Common myeloid progenitor, CD34-positive (primary cell): ENCODE results near the gene INHBC.
A peak's percentile ranks its signal among the peaks of the same experiment; 100 is the strongest.

Source experiments
- CTCF ChIA-PET: fragments of 350-600 bp; sonication (Branson Sonifier 250); formaldehyde crosslinking; loops from one replicate; lab custom pipeline; 2021; ENCODE audit warnings: antibody characterized with exemption; lab: Charles Lee
- POLR2A ChIA-PET: fragments of 350-600 bp; sonication (Branson Sonifier 250); formaldehyde crosslinking; loops from one replicate; lab custom pipeline; 2021; ENCODE audit warnings: antibody characterized with exemption; lab: Charles Lee
- DNase-seq, 3 donors: peaks; one replicate each; pipeline versions ENCODE4 v3.0.0 to v3.0.0-alpha.2; 2013
- H3K27ac ChIP-seq, 2 experiments: 1 replicate in 1 of 2; 2 replicates in 1 of 2; pipeline ENCODE4 v1.7.0; 2013; ENCODE audit warnings: inconsistent platforms in 2 of 2, low read length in 2 of 2, mild to moderate bottlenecking in 2 of 2, low read depth in 1 of 2, moderate library complexity in 1 of 2; ENCODE audit not compliant: severe bottlenecking in 2 of 2, insufficient read depth in 1 of 2, poor library complexity in 1 of 2
- H3K27me3 ChIP-seq, 5 experiments: replicated peaks in 2 of 5; 1 replicate in 3 of 5; 2 replicates in 2 of 5; pipeline versions ENCODE4 v1.6.1 to v1.7.0; 2013; ENCODE audit warnings: low read length in 4 of 5, mild to moderate bottlenecking in 2 of 5, moderate library complexity in 2 of 5, inconsistent platforms in 1 of 5; ENCODE audit not compliant: insufficient read depth in 5 of 5, control insufficient read depth in 4 of 5
- H3K36me3 ChIP-seq, 4 experiments: 1 replicate in 2 of 4; 2 replicates in 2 of 4; pipeline versions ENCODE4 v1.6.1 to v1.7.0; 2013; ENCODE audit warnings: low read length in 3 of 4, control low read depth in 1 of 4, mild to moderate bottlenecking in 1 of 4; ENCODE audit not compliant: control insufficient read depth in 4 of 4, insufficient read depth in 4 of 4
- H3K4me1 ChIP-seq, 4 experiments: 1 replicate in 3 of 4; 2 replicates in 1 of 4; pipeline versions ENCODE4 v1.6.1 to v1.7.1; 2013; ENCODE audit warnings: low read length in 3 of 4, mild to moderate bottlenecking in 3 of 4, control low read depth in 1 of 4, inconsistent platforms in 1 of 4, moderate library complexity in 1 of 4; ENCODE audit not compliant: control insufficient read depth in 4 of 4, insufficient read depth in 4 of 4; ENCODE audit errors: control extremely low read depth in 1 of 4
- H3K4me3 ChIP-seq, 7 experiments: 1 replicate in 4 of 7; 2 replicates in 3 of 7; pipeline versions ENCODE4 v1.5.1 to v1.7.0; 2013; ENCODE audit warnings: mild to moderate bottlenecking in 7 of 7, low read length in 6 of 7, moderate library complexity in 6 of 7, inconsistent platforms in 2 of 7, low read depth in 2 of 7, control low read depth in 1 of 7; ENCODE audit not compliant: insufficient read depth in 4 of 7, control insufficient read depth in 1 of 7; ENCODE audit errors: extremely low read depth in 1 of 7
- H3K9me3 ChIP-seq, 5 experiments: 1 replicate in 4 of 5; 2 replicates in 1 of 5; pipeline versions ENCODE4 v1.6.1 to v1.7.1; 2013; ENCODE audit warnings: low read length in 4 of 5, mild to moderate bottlenecking in 2 of 5, inconsistent platforms in 1 of 5, low read depth in 1 of 5, moderate library complexity in 1 of 5; ENCODE audit not compliant: control insufficient read depth in 4 of 5, insufficient read depth in 2 of 5; ENCODE audit errors: control extremely low read depth in 1 of 5
- WGBS: methylation state at CpG from one replicate; pipeline ENCODE4 v1.1.5; 2013; ENCODE audit not compliant: insufficient coverage; 5-methylcytosine and 5-hydroxymethylcytosine counted together

Gene INHBC

GRCh38 chr12:57450057-57450456, 15.5 kb downstream of the INHBC start:
- Histone ChIP-seq H3K27me3 (no peaks in the 10 kb centered on the region), H3K27ac (no peak overlapping the region), H3K36me3 (no peaks in the 10 kb centered on the region), H3K4me1 (peaks cover 0 to 11% (median 0%) of the 10 kb centered on the region in 4 experiments), H3K9me3 (no peaks in the 10 kb centered on the region), H3K4me3 (no peak overlapping the region)
- ChIA-PET CTCF (interaction anchor here (1.2 to 18.4 kb wide), 13 partner anchors 8 to 189 kb away, joined by 3 to 518 read pairs (median 4); partner anchors contain the start of genes GLI1 and INHBC), POLR2A (no interaction called here)
- DNase-seq, result no peak
- WGBS, result 94% methylated on average over 3 of the region's 3 CpGs

- Histone ChIP-seq H3K27ac (no peak overlapping the region), H3K36me3 (no peaks in the 10 kb centered on the region), H3K4me3 (no peak overlapping the region), H3K27me3 (no peaks in the 10 kb centered on the region), H3K4me1 (peaks cover 0 to 18% (median 6%) of the 10 kb centered on the region in 4 experiments), H3K9me3 (no peaks in the 10 kb centered on the region)
- no peak for DNase-seq
- ChIA-PET POLR2A (interaction anchor here (0.6 kb wide), 1 partner anchor 150 kb away, joined by 4 read pairs; no protein-coding TSS in a partner anchor), CTCF (interaction anchor here (0.5 to 18.4 kb wide), 14 partner anchors 8 to 1580 kb away, joined by 3 to 518 read pairs (median 6); partner anchors contain the start of genes GLI1 and INHBC)
- 94% methylated on average over 5 of the region's 6 CpGs for WGBS
These were observed 16.7 kb downstream of the INHBC start for GRCh38 chr12:57451233-57451778.

DNA sequence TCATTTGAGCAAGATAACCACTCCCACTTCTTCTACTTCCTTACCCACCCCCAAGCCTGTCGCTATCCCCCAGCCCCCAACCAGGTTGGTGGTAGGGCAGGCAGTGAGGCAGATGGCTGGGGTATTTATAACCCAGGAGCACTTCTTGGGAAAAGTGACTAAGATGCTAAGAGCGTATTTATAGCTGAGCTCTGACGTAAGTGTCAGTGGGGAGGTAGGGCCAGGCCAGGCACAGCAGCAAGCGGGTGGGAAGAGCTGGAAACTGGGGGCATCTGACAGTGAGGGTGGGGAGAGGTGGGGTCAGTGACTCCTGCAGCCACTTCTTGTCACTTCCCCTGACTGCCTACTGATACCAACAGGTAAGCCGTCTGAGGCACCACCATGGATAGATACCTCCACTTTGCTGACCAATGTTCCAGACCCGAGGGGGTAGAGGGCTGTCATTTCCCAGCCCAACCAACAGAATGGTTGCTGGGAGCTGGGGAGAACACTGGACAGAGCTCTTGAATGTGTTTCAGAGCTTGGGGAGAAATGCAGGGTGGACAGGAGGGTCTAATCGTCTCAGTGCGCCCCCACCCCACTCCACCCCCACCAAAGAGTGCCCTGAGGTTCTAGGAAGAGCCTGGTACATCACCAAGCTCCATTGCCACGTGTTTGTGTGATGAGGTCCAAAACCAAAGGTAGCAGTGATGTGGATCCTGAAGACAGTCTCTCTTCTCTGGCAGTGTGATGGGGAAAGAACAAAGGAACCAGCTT, 17.8 kb downstream of the INHBC start:
- 47% methylated on average over 5 of the region's 9 CpGs for WGBS
- Histone ChIP-seq H3K36me3 (no peaks in the 10 kb centered on the region), H3K27me3 (no peaks in the 10 kb centered on the region), H3K27ac (no peak overlapping the region), H3K4me1 (peaks cover 0 to 18% (median 6%) of the 10 kb centered on the region in 4 experiments), H3K9me3 (no peaks in the 10 kb centered on the region), H3K4me3 (no peak overlapping the region)
- POLR2A ChIA-PET, result interaction anchor here (1.1 kb wide), 1 partner anchor 145 kb away, joined by 7 read pairs; no protein-coding TSS in a partner anchor
- DNase-seq, result no peak
- CTCF ChIA-PET, result interaction anchor here (0.5 to 18.4 kb wide), 37 partner anchors 8 to 1581 kb away, joined by 3 to 518 read pairs (median 5); partner anchors contain the start of genes ARHGAP9 and INHBC

DNA sequence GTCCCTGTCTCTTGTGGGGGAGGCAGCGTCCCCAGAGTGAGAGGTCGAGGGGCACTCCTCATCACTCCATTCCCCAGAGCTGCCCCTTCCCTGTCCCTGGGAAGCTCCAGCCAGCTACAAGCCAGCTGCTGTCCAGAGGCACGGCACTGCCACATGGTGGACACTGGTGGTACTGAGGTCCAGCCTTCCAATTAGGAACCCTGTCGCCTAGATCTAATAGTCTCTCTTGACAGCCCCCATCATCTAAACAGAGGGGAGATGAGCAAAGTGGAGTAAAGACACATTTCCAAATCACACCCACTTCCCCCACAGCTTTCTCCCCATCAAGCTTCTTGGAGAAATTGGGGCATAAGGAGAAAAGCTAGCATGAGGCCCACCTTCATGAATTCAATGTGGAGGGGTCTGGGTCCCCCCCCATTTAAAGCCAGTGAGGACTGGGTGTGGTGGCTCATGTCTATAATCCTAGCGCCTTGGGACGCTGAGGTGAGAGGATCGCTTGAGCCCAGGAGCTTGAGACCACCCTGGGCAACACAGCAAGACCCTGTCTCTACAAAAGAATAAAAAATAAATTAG, 18.4 kb downstream of the INHBC start:
- WGBS, result 55% methylated on average over 4 of the region's 7 CpGs
- no peaks in the 10 kb centered on the region for H3K9me3 ChIP-seq
- no peak overlapping the region for H3K27ac ChIP-seq

DNA sequence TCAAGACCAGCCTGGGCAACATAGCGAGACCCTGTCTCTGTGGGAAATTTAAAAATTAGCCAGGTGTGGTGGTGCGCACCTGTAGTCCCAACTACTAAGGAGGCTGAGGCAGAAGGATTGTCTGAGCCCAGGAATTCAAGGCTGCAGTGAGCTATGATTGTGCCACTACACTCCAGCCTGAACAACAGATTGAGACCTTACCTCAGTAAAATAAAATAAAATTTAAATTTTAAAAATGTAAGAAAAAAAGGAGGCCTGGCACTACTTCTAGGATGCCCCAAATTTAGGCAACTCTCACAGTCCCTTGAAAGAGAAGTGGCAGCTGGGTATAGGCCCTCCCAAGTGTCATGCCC, 19.6 kb downstream of the INHBC start:
- Histone ChIP-seq H3K4me3 (no peak overlapping the region), H3K9me3 (no peaks in the 10 kb centered on the region), H3K36me3 (no peaks in the 10 kb centered on the region), H3K27me3 (no peaks in the 10 kb centered on the region), H3K4me1 (peaks cover 3 to 28% (median 13%) of the 10 kb centered on the region in 4 experiments), H3K27ac (peak overlapping the region in 1 of 2 experiments; percentile 34)
- CTCF ChIA-PET, result interaction anchor here (0.6 to 18.4 kb wide), 20 partner anchors 8 to 210 kb away, joined by 3 to 518 read pairs (median 8); partner anchors contain the start of gene INHBC
- no peak for DNase-seq
- WGBS, result 100% methylated on average over 2 of the region's 2 CpGs
- POLR2A ChIA-PET, result no interaction called here

More for the DNA sequence above, 18.4 kb downstream of the INHBC start:
- Histone ChIP-seq H3K27me3 (no peaks in the 10 kb centered on the region), H3K4me1 (peaks cover 0 to 18% (median 6%) of the 10 kb centered on the region in 4 experiments), H3K4me3 (no peak overlapping the region), H3K36me3 (no peaks in the 10 kb centered on the region)
- CTCF ChIA-PET, result interaction anchor here (0.7 to 18.4 kb wide), 35 partner anchors 8 to 238 kb away, joined by 3 to 518 read pairs (median 5); partner anchors contain the start of genes ARHGAP9 and INHBC
- DNase-seq, result peak; percentile 50 to 73 (median 57)
- POLR2A ChIA-PET, result interaction anchor here (1.1 kb wide), 1 partner anchor 146 kb away, joined by 7 read pairs; no protein-coding TSS in a partner anchor

DNA sequence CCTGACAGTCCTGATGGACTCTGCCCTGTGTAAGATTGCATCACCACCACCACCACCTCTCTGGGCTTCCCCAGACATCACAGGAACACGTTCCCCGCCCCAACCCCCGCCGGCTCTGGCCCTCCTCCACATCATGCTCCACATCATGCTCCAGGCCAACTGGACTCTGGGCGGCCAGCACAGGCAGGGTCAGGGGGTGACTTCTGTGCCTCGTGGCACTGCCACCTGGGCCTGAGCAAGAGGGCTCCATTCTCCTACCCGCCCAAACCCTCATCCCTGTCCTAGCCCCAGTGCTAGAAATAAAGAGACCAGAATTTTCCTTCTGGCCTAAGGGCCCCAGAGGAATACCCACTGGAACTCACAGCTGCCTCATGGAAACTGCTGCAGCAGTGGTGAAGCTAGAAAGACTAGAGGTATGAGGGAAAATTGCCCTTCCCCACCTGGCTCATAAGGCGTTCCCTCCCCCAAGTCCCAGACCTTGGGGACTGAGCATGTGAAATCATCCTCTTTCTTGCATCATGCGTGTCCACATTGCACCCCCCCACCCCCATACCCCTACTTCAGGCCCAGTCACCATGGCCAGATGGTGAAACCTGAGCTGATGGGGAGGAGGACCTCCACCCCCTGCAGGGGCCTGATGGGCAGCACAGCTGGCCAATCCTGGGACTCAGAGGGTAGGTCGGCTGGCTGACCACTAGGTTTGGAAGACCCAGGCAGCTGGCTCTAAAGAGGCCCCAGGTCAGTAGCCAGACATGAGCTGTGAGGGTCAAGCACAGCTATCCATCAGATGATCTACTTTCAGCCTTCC, 20.2 kb downstream of the INHBC start, which contains the start of gene INHBE:
INHBE (plus strand) TSS at position 742 of the 808 bp plus-strand sequence. CDS start 230 bp downstream, outside the sequence.
- WGBS, result 94% methylated on average over 3 of the region's 10 CpGs
- Histone ChIP-seq H3K4me3 (peak within 1 kb of the TSS in 3 of 7 experiments; percentile 20 to 71 (median 39)), H3K36me3 (no peaks in the 10 kb centered on the region), H3K4me1 (peaks cover 3 to 32% (median 16%) of the 10 kb centered on the region in 4 experiments), H3K27me3 (no peaks in the 10 kb centered on the region), H3K27ac (peak within 1 kb of the TSS in 1 of 2 experiments; percentile 34), H3K9me3 (no peaks in the 10 kb centered on the region)
- ChIA-PET POLR2A (interaction anchor here (1.0 kb wide), 1 partner anchor 145 kb away, joined by 3 read pairs; no protein-coding TSS in a partner anchor), CTCF (interaction anchor here (0.6 to 18.4 kb wide), 30 partner anchors 8 to 210 kb away, joined by 3 to 518 read pairs (median 5); partner anchors contain the start of gene INHBC)
- no peak for DNase-seq
